IMR-90 (cell line): ENCODE results near the gene RXFP3. TPM values are rescaled to one million over a fixed set of nuclear protein-coding genes. Genes with fewer than 3 reads are reported as not detected.

Experiments used
- ATAC-seq: fragments of 200-7000 bp; cut with Tn5 transposase; 2 replicates; pipeline ENCODE4 v1.9.1; 2020; ENCODE audit warnings: low read depth, mild to moderate bottlenecking, moderate library complexity
- BruUV-seq: library from RNA; stranded (reverse); fragments of 400-500 nt; replicated peaks from 2 replicates; lab custom pipeline; 2021; lab: Mats Ljungman, UMichigan
- CTCF ChIA-PET: fragments of 300-600 bp; formaldehyde crosslinking; extraction: SDS; loops from one replicate; lab custom pipeline; 2021; ENCODE audit warnings: antibody characterized with exemption; lab: Yijun Ruan, JAX
- POLR2A ChIA-PET: fragments of 300-600 bp; sonication (Branson Sonifier 250); formaldehyde crosslinking; loops from one replicate; lab custom pipeline; 2022; ENCODE audit warnings: antibody characterized with exemption; ENCODE audit not compliant: unreplicated experiment; lab: Charles Lee
- DNase-seq: peaks from one replicate; pipeline ENCODE4 v3.0.0; 2013
- H2AFZ ChIP-seq: replicated peaks from 2 replicates; pipeline ENCODE3; 2013; ENCODE audit warnings: low read length, mild to moderate bottlenecking; ENCODE audit not compliant: poor library complexity
- H2AK5ac ChIP-seq: 2 replicates; pipeline ENCODE4 v1.6.1; 2013; ENCODE audit warnings: low read depth, low read length, inconsistent platforms
- H2AK9ac ChIP-seq: replicated peaks from 2 replicates; pipeline ENCODE3; 2013; ENCODE audit warnings: mild to moderate bottlenecking, low read depth, low read length, moderate library complexity; ENCODE audit not compliant: poor library complexity
- H2BK120ac ChIP-seq: 2 replicates; pipeline ENCODE4 v1.6.1; 2013; ENCODE audit warnings: low read depth, low read length, inconsistent platforms
- H2BK15ac ChIP-seq: 3 replicates; pipeline ENCODE4 v1.6.1; 2013; ENCODE audit warnings: low read depth, low read length, inconsistent platforms
- H2BK20ac ChIP-seq: 2 replicates; pipeline ENCODE4 v1.6.1; 2013; ENCODE audit warnings: low read depth, mild to moderate bottlenecking, inconsistent platforms, low read length, moderate library complexity
- H2BK5ac ChIP-seq: 2 replicates; pipeline ENCODE4 v1.6.1; 2013; ENCODE audit warnings: mild to moderate bottlenecking, low read depth, low read length, inconsistent platforms; ENCODE audit not compliant: poor library complexity, severe bottlenecking
- H3K14ac ChIP-seq: replicated peaks from 2 replicates; pipeline ENCODE4 v1.6.1; 2013; ENCODE audit warnings: low read depth, low read length, inconsistent platforms
- H3K18ac ChIP-seq: 2 replicates; pipeline ENCODE4 v1.6.1; 2013; ENCODE audit warnings: low read depth, low read length, control low read depth
- H3K23ac ChIP-seq: 2 replicates; pipeline ENCODE4 v1.6.1; 2013; ENCODE audit warnings: low read depth, low read length, inconsistent platforms
- H3K27ac ChIP-seq: 2 replicates; pipeline ENCODE4 v1.5.1; 2013; ENCODE audit warnings: mild to moderate bottlenecking, control low read depth, low read length; ENCODE audit not compliant: insufficient read depth
- H3K27me3 ChIP-seq: 2 replicates; pipeline ENCODE4 v1.6.1; 2013; ENCODE audit warnings: low read length; ENCODE audit not compliant: control insufficient read depth, insufficient read depth
- H3K36me3 ChIP-seq: 2 replicates; pipeline ENCODE4 v1.6.1; 2013; ENCODE audit warnings: low read length, mixed read lengths; ENCODE audit not compliant: control insufficient read depth, insufficient read depth
- H3K4ac ChIP-seq: 2 replicates; pipeline ENCODE4 v1.6.1; 2013; ENCODE audit warnings: low read depth, low read length, inconsistent platforms
- H3K4me1 ChIP-seq: 2 replicates; pipeline ENCODE4 v1.6.1; 2013; ENCODE audit warnings: low read length, mixed read lengths; ENCODE audit not compliant: control insufficient read depth, insufficient read depth
- H3K4me2 ChIP-seq: 2 replicates; pipeline ENCODE4 v1.6.1; 2013; ENCODE audit warnings: low read depth, mild to moderate bottlenecking, control low read depth, low read length, moderate library complexity
- H3K4me3 ChIP-seq: 2 replicates; pipeline ENCODE4 v1.5.1; 2013; ENCODE audit warnings: low read depth, mild to moderate bottlenecking, control low read depth, low read length, moderate library complexity; ENCODE audit not compliant: insufficient read depth
- H3K56ac ChIP-seq: 2 replicates; pipeline ENCODE4 v1.6.1; 2013; ENCODE audit warnings: low read length, inconsistent platforms; ENCODE audit not compliant: insufficient read depth; ENCODE audit errors: extremely low read depth
- H3K79me1 ChIP-seq, 2 experiments: 2 replicates each; pipeline ENCODE4 v1.6.1; 2013; ENCODE audit warnings: low read length in 2 of 2, inconsistent platforms in 1 of 2, low read depth in 1 of 2
- H3K9ac ChIP-seq: 2 replicates; pipeline ENCODE4 v1.6.1; 2013; ENCODE audit warnings: low read depth, low read length, control low read depth
- H3K9me1 ChIP-seq: 2 replicates; pipeline ENCODE4 v1.6.1; 2013; ENCODE audit warnings: low read length, inconsistent platforms; ENCODE audit not compliant: insufficient read depth
- H3K9me3 ChIP-seq: 2 replicates; pipeline ENCODE4 v1.6.1; 2013; ENCODE audit warnings: low read length; ENCODE audit not compliant: control insufficient read depth, insufficient read depth
- H4K20me1 ChIP-seq: 2 replicates; pipeline ENCODE4 v1.6.1; 2013; ENCODE audit warnings: low read length, inconsistent platforms; ENCODE audit not compliant: insufficient read depth
- H4K5ac ChIP-seq: 2 replicates; pipeline ENCODE4 v1.6.1; 2013; ENCODE audit warnings: mild to moderate bottlenecking, low read depth, low read length, control low read depth
- H4K8ac ChIP-seq, 2 experiments: 2 replicates each; pipeline ENCODE4 v1.6.1; 2013; ENCODE audit warnings: low read depth in 2 of 2, low read length in 2 of 2, control low read depth in 1 of 2, inconsistent platforms in 1 of 2
- H4K91ac ChIP-seq: 2 replicates; pipeline ENCODE4 v1.6.1; 2013; ENCODE audit warnings: low read depth, low read length, inconsistent platforms; ENCODE audit not compliant: insufficient read depth
- BHLHE40 ChIP-seq: fragments of 150-350 bp; IDR thresholded peaks from 2 replicates; pipeline ENCODE4 v1.6.1; 2016; ENCODE audit warnings: mild to moderate bottlenecking, low read depth, low read length
- RAD21 ChIP-seq: IDR thresholded peaks from 2 replicates; pipeline ENCODE4 v1.6.1; 2012; ENCODE audit warnings: low read length, improper control_type of control experiment
- WGBS, 2 experiments: methylation state at CpG; one replicate each; pipeline versions ENCODE4 v1.1.5 to v1.1.7; 2013; ENCODE audit warnings: missing lambda C conversion rate in 2 of 2; ENCODE audit not compliant: insufficient read length in 1 of 2; ENCODE audit errors: extremely low coverage in 2 of 2; 5-methylcytosine and 5-hydroxymethylcytosine counted together
- dilution Hi-C: fragments of 300-500 bp; cut with HindIII; formaldehyde crosslinking; loops from one replicate; pipeline ENCODE4 v1.14.3; 2018; ENCODE audit warnings: low sequenced_read_pairs; ENCODE audit not compliant: unreplicated experiment
- in situ Hi-C: fragments of 300-500 bp; cut with MboI; formaldehyde crosslinking; loops from 3 replicates; pipeline ENCODE4 v1.14.3; 2019; ENCODE audit warnings: low sequenced_read_pairs, inconsistent platforms, mixed read lengths
- intact Hi-C: fragments of 100-400 bp; cut with micrococcal nuclease; formaldehyde crosslinking; loops from 2 replicates; pipeline ENCODE4 v1.10.0; 2022
- polyA plus RNA-seq, 3 experiments: library from polyadenylated mRNA; depleted of rRNA; stranded (reverse); fragments of >200 nt; gene quantifications; 2 replicates each; pipeline ENCODE4 v1.2.3, GENCODE V29; 2012; ENCODE audit warnings: low replicate concordance in 1 of 3
- total RNA-seq: library from RNA; depleted of rRNA; stranded (reverse); fragments of >200 nt; gene quantifications from 2 replicates; pipeline ENCODE4 v1.2.3, GENCODE V29; 2012

The RXFP3 gene
- total and polyA plus RNA-seq, 2 of the 4 experiments (the other 2 are of a cell fraction) = not detected

- peak within 1 kb of the TSS; percentile 58 for H2BK5ac ChIP-seq
- dilution Hi-C loops = no loop called here
- H3K4me1 ChIP-seq = peaks cover 4% of the 10 kb centered on the region; the same call in 1 of the 2 replicates
- H3K9me3 ChIP-seq = peaks cover 2% of the 10 kb centered on the region; the same call in 1 of the 2 replicates
- no TSS peak for BruUV-seq
- H3K9me1 ChIP-seq = peaks cover 4% of the 10 kb centered on the region; the same call in 1 of the 2 replicates
- peak within 1 kb of the TSS; percentile 49; the same call in 1 of the 2 replicates for H3K18ac ChIP-seq
- H3K27me3 ChIP-seq = no peaks in the 10 kb centered on the region
- no peak within 1 kb of the TSS for H2AFZ ChIP-seq
- H3K14ac ChIP-seq = peak within 1 kb of the TSS; percentile 55; the same call in 1 of the 2 replicates
- H3K27ac ChIP-seq = no peak within 1 kb of the TSS
- intact Hi-C loops = no loop called here
- no peak within 1 kb of the TSS for H2BK120ac ChIP-seq
- ATAC-seq = peak; percentile 50
- TF ChIP-seq BHLHE40 = peak; percentile 18; the same call in 1 of the 2 replicates
- no peak for TF ChIP-seq RAD21
- peak within 1 kb of the TSS; percentile 14; the same call in 1 of the 2 replicates for H3K4me2 ChIP-seq
- H2AK5ac ChIP-seq = no peak within 1 kb of the TSS; the same call in 1 of the 2 replicates
- peak within 1 kb of the TSS; percentile 65 for H2AK9ac ChIP-seq
- H3K4ac ChIP-seq = no peak within 1 kb of the TSS
- H4K20me1 ChIP-seq = no peaks in the 10 kb centered on the region
- H3K9ac ChIP-seq = no peak within 1 kb of the TSS
- no peak within 1 kb of the TSS for H2BK20ac ChIP-seq
- no peak within 1 kb of the TSS for H3K56ac ChIP-seq
- ChIA-PET CTCF (no interaction called here), POLR2A (no interaction called here)
- peaks cover 6% of the 10 kb centered on the region for H3K36me3 ChIP-seq
- WGBS, 2 experiments = 67 to 100% methylated on average over 2 to 6 of the region's 7 CpGs
- no peak within 1 kb of the TSS for H4K5ac ChIP-seq
- no peak within 1 kb of the TSS for H3K4me3 ChIP-seq
- H4K91ac ChIP-seq = no peak within 1 kb of the TSS
- no peak within 1 kb of the TSS for H2BK15ac ChIP-seq
- H4K8ac ChIP-seq = no peak within 1 kb of the TSS
- no peaks in the 10 kb centered on the region for H3K79me1 ChIP-seq
- in situ Hi-C loops = loop anchor here (25.0 kb wide), 1 partner anchor 903 kb away; no protein-coding TSS in a partner anchor
- no peak within 1 kb of the TSS for H3K23ac ChIP-seq
- DNase-seq = peak; percentile 48
Measured at GRCh38 chr5:33984671-33985124, 48.5 kb downstream of the RXFP3 start, which contains the start of gene SLC45A2. TSS of gene SLC45A2 (minus strand) at chr5:33984693. CDS start at chr5:33984583, 110 bp downstream.
